H1 (cell line): ENCODE measurements around the gene LRRC43. TPM values are rescaled to one million over a fixed set of nuclear protein-coding genes. Genes with fewer than 3 reads are reported as not detected.
A peak's percentile ranks its signal among the peaks of the same experiment; 100 is the strongest.

Experiments used
- CTCF ChIA-PET: fragments of 300-600 bp; sonication (Branson Sonifier 250); formaldehyde crosslinking; loops from one replicate; lab custom pipeline; 2021; ENCODE audit not compliant: partially characterized antibody; lab: Charles Lee
- POLR2A ChIA-PET: fragments of 300-600 bp; sonication (Branson Sonifier 250); formaldehyde crosslinking; loops from one replicate; lab custom pipeline; 2021; ENCODE audit warnings: inconsistent platforms; ENCODE audit not compliant: partially characterized antibody; lab: Charles Lee
- DNase-seq, 2 experiments: peaks; one replicate each; pipeline versions ENCODE4 v3.0.0 to v3.0.0-alpha.2; 2010 to 2022; ENCODE audit warnings: low spot score in 2 of 2, low read depth in 1 of 2, mixed read lengths in 1 of 2
- FAIRE-seq: peaks from 2 replicates; lab custom pipeline; 2011; peaks lifted over from hg19 to GRCh38; lab: Jason Lieb, UNC
- H2AFZ ChIP-seq: 2 replicates; pipeline ENCODE4 v1.8.1; 2012; ENCODE audit warnings: low read length, inconsistent platforms
- H2AK5ac ChIP-seq: 2 replicates; pipeline ENCODE4 v1.6.1; 2013; ENCODE audit warnings: low read depth, low read length
- H2BK120ac ChIP-seq: replicated peaks from 2 replicates; pipeline ENCODE3; 2013; ENCODE audit warnings: low read depth, low read length, inconsistent platforms
- H2BK12ac ChIP-seq: 2 replicates; pipeline ENCODE4 v1.6.1; 2013; ENCODE audit warnings: low read depth, low read length
- H2BK15ac ChIP-seq: 2 replicates; pipeline ENCODE4 v1.6.1; 2013; ENCODE audit warnings: low read length
- H2BK20ac ChIP-seq: 2 replicates; pipeline ENCODE4 v1.6.1; 2013; ENCODE audit warnings: low read length
- H2BK5ac ChIP-seq: 2 replicates; pipeline ENCODE4 v1.6.1; 2013; ENCODE audit warnings: low read depth, low read length
- H3K14ac ChIP-seq: 2 replicates; pipeline ENCODE4 v1.6.1; 2013; ENCODE audit warnings: inconsistent platforms; ENCODE audit not compliant: insufficient read length
- H3K18ac ChIP-seq: 2 replicates; pipeline ENCODE4 v1.6.1; 2013; ENCODE audit warnings: low read length; ENCODE audit errors: extremely low read depth
- H3K23ac ChIP-seq: 2 replicates; pipeline ENCODE4 v1.6.1; 2013; ENCODE audit warnings: inconsistent platforms; ENCODE audit not compliant: insufficient read length
- H3K23me2 ChIP-seq: 2 replicates; pipeline ENCODE4 v1.6.1; 2013; ENCODE audit warnings: low read depth, low read length
- H3K27ac ChIP-seq: 2 replicates; pipeline ENCODE4 v1.6.1; 2011; ENCODE audit warnings: low read depth, low read length, inconsistent platforms
- H3K27me3 ChIP-seq, 4 experiments: replicated peaks in 1 of 4; 1 replicate in 1 of 4; 2 replicates in 3 of 4; pipeline versions ENCODE4 v1.6.1 to v1.8.1; 2011 to 2013; ENCODE audit warnings: low read length in 3 of 4, mild to moderate bottlenecking in 3 of 4, inconsistent platforms in 2 of 4, mixed read lengths in 2 of 4, moderate library complexity in 1 of 4; ENCODE audit not compliant: control insufficient read depth in 3 of 4, insufficient read depth in 3 of 4; ENCODE audit errors: extremely low read depth in 1 of 4
- H3K36me3 ChIP-seq, 4 experiments: 2 replicates each; pipeline versions ENCODE4 v1.6.1 to v1.8.1; 2011 to 2013; ENCODE audit warnings: mild to moderate bottlenecking in 4 of 4, low read length in 3 of 4, moderate library complexity in 2 of 4, control low read depth in 1 of 4, inconsistent platforms in 1 of 4; ENCODE audit not compliant: insufficient read depth in 4 of 4, control insufficient read depth in 2 of 4
- H3K4ac ChIP-seq: replicated peaks from 2 replicates; pipeline ENCODE3; 2013; ENCODE audit warnings: low read length, low read depth, mixed read lengths, inconsistent platforms; ENCODE audit not compliant: insufficient read length
- H3K4me1 ChIP-seq, 4 experiments: replicated peaks in 1 of 4; 1 replicate in 1 of 4; 2 replicates in 3 of 4; pipeline versions ENCODE4 v1.6.1 to v1.8.1; 2011 to 2013; ENCODE audit warnings: low read length in 3 of 4, inconsistent platforms in 2 of 4, mixed read lengths in 1 of 4; ENCODE audit not compliant: insufficient read depth in 4 of 4, control insufficient read depth in 3 of 4
- H3K4me2 ChIP-seq, 2 experiments: 2 replicates each; pipeline versions ENCODE4 v1.6.1 to v1.8.1; 2011 to 2013; ENCODE audit warnings: low read depth in 2 of 2, low read length in 2 of 2, control low read depth in 1 of 2, inconsistent platforms in 1 of 2, mild to moderate bottlenecking in 1 of 2; ENCODE audit not compliant: insufficient read depth in 1 of 2
- H3K4me3 ChIP-seq, 4 experiments: fragments of 200-600, 300-600 bp in 1 of 4; sonication (generic), shearing (Covaris generic), sonication (Bioruptor Twin) in 1 of 4; 2 replicates each; pipeline versions ENCODE4 v1.5.1 to v1.8.1; 2011 to 2016; ENCODE audit warnings: low read length in 4 of 4, low read depth in 3 of 4, control low read depth in 2 of 4, inconsistent platforms in 2 of 4, mild to moderate bottlenecking in 2 of 4, mixed read lengths in 1 of 4, moderate library complexity in 1 of 4; ENCODE audit not compliant: insufficient read depth in 2 of 4; ENCODE audit errors: extremely low read depth in 1 of 4
- H3K56ac ChIP-seq: replicated peaks from 2 replicates; pipeline ENCODE3; 2013; ENCODE audit warnings: low read depth, mild to moderate bottlenecking, mixed read lengths, low read length, inconsistent platforms; ENCODE audit not compliant: insufficient read length
- H3K79me1 ChIP-seq: 2 replicates; pipeline ENCODE4 v1.6.1; 2013; ENCODE audit warnings: low read depth, low read length, control low read depth
- H3K79me2 ChIP-seq, 2 experiments: 2 replicates each; pipeline versions ENCODE4 v1.6.1 to v1.8.1; 2012 to 2013; ENCODE audit warnings: low read length in 2 of 2, mild to moderate bottlenecking in 2 of 2, inconsistent platforms in 1 of 2; ENCODE audit not compliant: insufficient read depth in 2 of 2, control insufficient read depth in 1 of 2
- H3K9ac ChIP-seq, 4 experiments: replicated peaks in 1 of 4; 1 replicate in 1 of 4; 2 replicates in 3 of 4; pipeline versions ENCODE4 v1.6.1 to v1.8.1; 2011 to 2013; ENCODE audit warnings: low read depth in 3 of 4, low read length in 3 of 4, control low read depth in 2 of 4, mild to moderate bottlenecking in 2 of 4, moderate library complexity in 2 of 4, inconsistent platforms in 1 of 4; ENCODE audit errors: extremely low read depth in 1 of 4
- H3K9me3 ChIP-seq, 2 experiments: 2 replicates each; pipeline versions ENCODE4 v1.6.1 to v1.8.1; 2012 to 2013; ENCODE audit warnings: mild to moderate bottlenecking in 2 of 2, moderate library complexity in 2 of 2, control low read depth in 1 of 2, inconsistent platforms in 1 of 2, low read depth in 1 of 2, low read length in 1 of 2, mixed read lengths in 1 of 2; ENCODE audit not compliant: insufficient read depth in 2 of 2
- H4K20me1 ChIP-seq, 2 experiments: replicated peaks in 1 of 2; 2 replicates each; pipeline versions ENCODE3 to v1.8.1; 2011 to 2013; ENCODE audit warnings: inconsistent platforms in 2 of 2, low read length in 2 of 2, mild to moderate bottlenecking in 1 of 2; ENCODE audit not compliant: insufficient read depth in 2 of 2, control insufficient read depth in 1 of 2
- H4K5ac ChIP-seq: 2 replicates; pipeline ENCODE4 v1.6.1; 2013; ENCODE audit warnings: low read length, low read depth, mixed read lengths, inconsistent platforms; ENCODE audit not compliant: insufficient read length
- H4K8ac ChIP-seq: 2 replicates; pipeline ENCODE4 v1.8.0; 2013; ENCODE audit warnings: mild to moderate bottlenecking, moderate library complexity, low read length, inconsistent platforms; ENCODE audit not compliant: insufficient read depth; ENCODE audit errors: extremely low read depth
- H4K91ac ChIP-seq: replicated peaks from 2 replicates; pipeline ENCODE3; 2013; ENCODE audit warnings: low read length, mixed read lengths, inconsistent platforms; ENCODE audit not compliant: insufficient read length
- CTBP2 ChIP-seq: IDR thresholded peaks from 2 replicates; pipeline ENCODE4 v1.7.0; 2011; ENCODE audit warnings: borderline replicate concordance, mild to moderate bottlenecking, moderate library complexity, mixed read lengths, low read length; ENCODE audit not compliant: insufficient read depth, insufficient read length
- KDM1A ChIP-seq: fragments of 200-600, 300-600 bp; sonication (generic); IDR thresholded peaks from 2 replicates; pipeline ENCODE4 v1.7.1; 2016; ENCODE audit warnings: mild to moderate bottlenecking, low read length, borderline replicate concordance
- RFX5 ChIP-seq: IDR thresholded peaks from 2 replicates; pipeline ENCODE4 v1.6.1; 2011; ENCODE audit warnings: low read depth, low read length, improper control_type of control experiment, borderline replicate concordance
- WGBS, 2 experiments: shearing (Covaris generic) in 1 of 2; methylation state at CpG; one replicate each; pipeline versions ENCODE4 v1.1.6 to v1.1.7; 2013 to 2015; ENCODE audit warnings: low lambda C conversion rate in 2 of 2, mixed read lengths in 2 of 2, inconsistent platforms in 1 of 2, low coverage in 1 of 2, missing lambda C conversion rate in 1 of 2; ENCODE audit not compliant: insufficient replicate concordance in 2 of 2, insufficient coverage in 1 of 2, insufficient read length in 1 of 2; ENCODE audit errors: extremely low coverage in 1 of 2, missing lambda C conversion rate in 1 of 2; 5-methylcytosine and 5-hydroxymethylcytosine counted together
- polyA plus RNA-seq, 7 experiments: library from polyadenylated mRNA; depleted of rRNA in 3 of 7; stranded (reverse) in 5 of 7; unstranded in 2 of 7; fragments of >200 nt in 5 of 7; fragments of 200-250 nt in 2 of 7; gene quantifications; 1 replicate in 5 of 7; 2 replicates in 1 of 7; 4 replicates in 1 of 7; pipeline versions ENCODE4 v1.2.1 to v1.2.3, GENCODE V29; 2011 to 2013; ENCODE audit warnings: missing spikeins in 2 of 7, mixed read lengths in 2 of 7
- total RNA-seq: library from RNA; stranded (reverse); fragmentation: NEBNext Ultra II Directional; extraction: Animal tissue kit (Norgen Biotek cat#: 25700); gene quantifications from 2 replicates; pipeline ENCODE4 v1.2.1, GENCODE V29; 2021

The LRRC43 gene
- total and polyA plus RNA-seq, 2 of the 8 experiments (the other 6 are each of a cell fraction or from before 2014, with no cell fraction given): 0.35 to 0.44 TPM

DNA sequence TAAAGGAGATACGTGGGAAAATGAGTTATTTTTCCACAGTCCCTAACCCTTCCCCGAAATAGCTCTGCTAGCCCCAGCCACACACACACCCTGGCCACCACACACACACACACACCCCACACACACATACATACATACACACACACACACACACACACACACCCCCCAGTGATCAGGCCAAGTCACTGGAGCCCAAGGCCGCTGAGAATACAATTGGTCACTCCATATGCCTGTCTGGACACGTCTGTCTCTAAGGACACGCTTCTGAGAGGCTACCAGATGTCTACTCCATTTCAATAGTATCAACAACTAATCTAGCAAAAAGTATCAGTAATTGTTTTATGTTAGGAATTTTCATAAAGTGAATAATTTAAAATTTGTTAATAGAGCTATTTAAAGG, 55.9 kb downstream of the LRRC43 start:
- Histone ChIP-seq H3K36me3 (peaks cover 0 to 11% (median 7%) of the 10 kb centered on the region in 4 experiments; a peak in 6 of 8 replicates), H3K4ac (no peak overlapping the region), H2BK20ac (no peak overlapping the region), H3K9ac (no peak overlapping the region), H3K4me1 (no peaks in the 10 kb centered on the region), H3K4me2 (no peak overlapping the region), H3K79me2 (no peaks in the 10 kb centered on the region), H3K23me2 (no peaks in the 10 kb centered on the region), H2BK12ac (no peak overlapping the region), H2AK5ac (no peak overlapping the region), H3K14ac (no peak overlapping the region), H4K8ac (peak overlapping the region; percentile 51; the same call in 1 of the 2 replicates), H3K56ac (no peak overlapping the region), H3K27me3 (no peaks in the 10 kb centered on the region), H2AFZ (no peak overlapping the region), H3K27ac (no peak overlapping the region), H3K23ac (no peak overlapping the region), H2BK15ac (no peak overlapping the region), H2BK5ac (no peak overlapping the region), H3K4me3 (no peak overlapping the region), H3K18ac (no peak overlapping the region), H4K20me1 (peaks cover 0 to 5% of the 10 kb centered on the region in 2 experiments), H3K9me3 (no peaks in the 10 kb centered on the region), H4K5ac (no peak overlapping the region), H4K91ac (no peak overlapping the region), H2BK120ac (no peak overlapping the region), H3K79me1 (no peaks in the 10 kb centered on the region)
- no peak for FAIRE-seq
- ChIA-PET POLR2A (interaction anchor here (0.6 to 1.8 kb wide), 4 partner anchors 8 to 21 kb away, joined by 3 to 4 read pairs (median 3); no protein-coding TSS in a partner anchor), CTCF (interaction anchor here (0.7 to 1.1 kb wide), 2 partner anchors 101 to 161 kb away, joined by 3 read pairs; no protein-coding TSS in a partner anchor)
- 93% methylated on average over 4 of the region's 5 CpGs; no CpG with 5 or more reads in 1 of the 2 experiments for WGBS, 2 experiments
- DNase-seq: no peak
- no peak for TF ChIP-seq CTBP2
- TF ChIP-seq RFX5: no peak
- TF ChIP-seq KDM1A: no peak
